H1 (cell line): ENCODE results near the gene RALA. TPM values are rescaled to one million over a fixed set of nuclear protein-coding genes. Genes with fewer than 3 reads are reported as not detected.

Experiments
- CREB1 ChIP-seq: IDR thresholded peaks from 2 replicates; pipeline ENCODE4 v1.6.1; 2012; ENCODE audit warnings: inconsistent platforms
- CTCF ChIP-seq, 3 experiments: IDR thresholded peaks; 1 replicate in 2 of 3; 2 replicates in 1 of 3; pipeline versions ENCODE4 v1.5.1 to v1.6.1; 2011; ENCODE audit warnings: low read length in 3 of 3, mild to moderate bottlenecking in 3 of 3, inconsistent platforms in 2 of 3, low read depth in 1 of 3, moderate library complexity in 1 of 3; ENCODE audit not compliant: insufficient read depth in 1 of 3; ENCODE audit errors: control extremely low read depth in 1 of 3
- FOSL1 ChIP-seq: IDR thresholded peaks from 2 replicates; pipeline ENCODE4 v1.6.1; 2011; ENCODE audit warnings: mild to moderate bottlenecking, low read depth, low read length, moderate library complexity; ENCODE audit not compliant: insufficient read depth
- RXRA ChIP-seq: IDR thresholded peaks from 2 replicates; pipeline ENCODE4 v1.6.1; 2011; ENCODE audit warnings: low read depth, mild to moderate bottlenecking, low read length, moderate library complexity; ENCODE audit not compliant: insufficient read depth
- SAP30 ChIP-seq: fragments of 300-600 bp; sonication (generic); IDR thresholded peaks from 2 replicates; pipeline ENCODE4 v1.7.1; 2012; ENCODE audit warnings: low read length, moderate library complexity, mild to moderate bottlenecking, inconsistent platforms; ENCODE audit not compliant: insufficient read depth, insufficient replicate concordance
- SP2 ChIP-seq: IDR thresholded peaks from 2 replicates; pipeline ENCODE4 v1.6.1; 2012; ENCODE audit warnings: mild to moderate bottlenecking, low read length, inconsistent platforms
- polyA plus RNA-seq, 7 experiments: library from polyadenylated mRNA; depleted of rRNA in 3 of 7; stranded (reverse) in 5 of 7; unstranded in 2 of 7; fragments of >200 nt in 5 of 7; fragments of 200-250 nt in 2 of 7; gene quantifications; 1 replicate in 5 of 7; 2 replicates in 1 of 7; 4 replicates in 1 of 7; pipeline versions ENCODE4 v1.2.1 to v1.2.3, GENCODE V29; 2011 to 2013; ENCODE audit warnings: missing spikeins in 2 of 7, mixed read lengths in 2 of 7
- total RNA-seq: library from RNA; stranded (reverse); fragmentation: NEBNext Ultra II Directional; extraction: Animal tissue kit (Norgen Biotek cat#: 25700); gene quantifications from 2 replicates; pipeline ENCODE4 v1.2.1, GENCODE V29; 2021
- TF ChIP-seq, protein P1 (sequence below): IDR thresholded peaks from 2 replicates; pipeline ENCODE4 v1.6.1; 2012; ENCODE audit warnings: low read length, inconsistent platforms

The RALA gene
- total and polyA plus RNA-seq, 2 of the 8 experiments (the other 6 are each of a cell fraction or from before 2014, with no cell fraction given), result 24.1 to 72.8 TPM

GRCh38 chr7:39700932-39701331 lies 77.6 kb downstream of the RALA start (continued):
- TF ChIP-seq, protein P1, sequence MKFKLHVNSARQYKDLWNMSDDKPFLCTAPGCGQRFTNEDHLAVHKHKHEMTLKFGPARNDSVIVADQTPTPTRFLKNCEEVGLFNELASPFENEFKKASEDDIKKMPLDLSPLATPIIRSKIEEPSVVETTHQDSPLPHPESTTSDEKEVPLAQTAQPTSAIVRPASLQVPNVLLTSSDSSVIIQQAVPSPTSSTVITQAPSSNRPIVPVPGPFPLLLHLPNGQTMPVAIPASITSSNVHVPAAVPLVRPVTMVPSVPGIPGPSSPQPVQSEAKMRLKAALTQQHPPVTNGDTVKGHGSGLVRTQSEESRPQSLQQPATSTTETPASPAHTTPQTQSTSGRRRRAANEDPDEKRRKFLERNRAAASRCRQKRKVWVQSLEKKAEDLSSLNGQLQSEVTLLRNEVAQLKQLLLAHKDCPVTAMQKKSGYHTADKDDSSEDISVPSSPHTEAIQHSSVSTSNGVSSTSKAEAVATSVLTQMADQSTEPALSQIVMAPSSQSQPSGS, result no peak
- TF ChIP-seq SAP30, result no peak
- no peak for TF ChIP-seq FOSL1
- TF ChIP-seq CTCF (IDR thresholded peaks at IDR 0.05; ENCODE audit: control extremely low read depth in 1 of 3, insufficient read depth in 1 of 3, low read depth in 1 of 3, low read length in 3 of 3), result no peak
- no peak for TF ChIP-seq CREB1
- no peak for TF ChIP-seq SP2
- no peak for TF ChIP-seq RXRA
